HuH-7 (cell line): ENCODE measurements around the gene SCEL.
"Not testable (repeated sequence)": the region's sequence is repeated elsewhere in the genome, so short reads cannot be mapped to it uniquely, and the experiment has no call there.

ENCODE experiments used
- DNase-seq: peaks from one replicate; pipeline ENCODE4 v3.0.0; 2011; ENCODE audit warnings: low spot score

SCEL gene

DNA sequence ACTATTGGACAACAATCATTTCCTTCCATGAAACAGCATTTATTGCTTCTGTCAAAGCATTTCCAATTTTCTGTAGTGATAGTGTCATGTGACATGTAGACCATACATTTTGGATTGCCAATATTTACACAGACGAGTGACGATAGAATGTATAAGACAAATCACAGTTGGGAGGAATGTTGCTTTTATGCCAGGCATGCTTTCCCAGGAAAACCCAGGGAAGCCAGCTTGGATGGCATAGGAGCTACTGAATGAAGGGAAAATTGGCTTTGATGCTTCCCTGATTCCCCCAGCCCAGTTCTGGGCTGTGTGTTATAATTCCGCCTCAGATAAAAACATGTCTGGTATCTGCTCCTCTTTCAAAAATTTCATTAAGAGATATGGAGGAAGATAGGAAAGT lies 22.5 kb downstream of the SCEL start:
- DNase-seq: no peak

DNA sequence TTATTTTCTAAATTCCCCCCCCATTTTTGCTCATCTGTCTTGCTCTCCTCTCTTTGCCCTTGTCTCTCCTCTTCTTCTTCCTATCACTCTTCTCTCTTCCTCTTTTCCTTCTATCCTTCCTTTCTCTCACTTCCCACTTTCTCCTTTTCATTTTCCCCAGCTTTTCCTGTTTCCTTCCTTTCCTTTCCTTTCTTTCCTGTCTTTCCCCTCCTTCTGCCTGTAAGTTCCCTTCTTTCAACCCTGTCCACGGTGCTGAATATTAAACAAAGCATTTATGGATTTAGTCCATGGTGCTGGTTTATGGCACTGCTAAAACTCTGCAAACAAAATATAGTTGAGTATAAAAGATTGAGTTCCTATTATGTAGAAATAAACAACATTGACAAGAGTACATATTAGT lies 27.6 kb downstream of the SCEL start:
- DNase-seq: no peak

DNA sequence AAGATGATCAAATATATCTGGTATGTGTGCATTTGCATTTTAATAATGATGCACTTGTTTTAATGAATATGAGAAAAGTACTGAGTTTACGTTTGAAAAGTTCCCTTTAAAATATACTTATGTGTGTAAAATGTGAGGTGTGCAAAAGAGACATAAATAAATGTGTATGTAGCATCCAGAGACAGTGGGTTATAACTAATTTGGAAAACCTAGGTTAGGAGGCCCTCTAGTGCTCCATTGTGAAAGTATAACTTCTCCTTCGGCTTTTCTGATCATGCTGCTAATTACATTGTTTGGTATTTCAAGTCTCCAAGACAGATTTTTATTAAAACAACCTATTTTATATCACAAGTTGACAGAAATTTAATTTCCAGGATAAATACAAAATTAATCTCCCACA lies 30.1 kb downstream of the SCEL start:
- peak; percentile 6 for DNase-seq

GRCh38 chr13:77571956-77572355 lies 36.5 kb downstream of the SCEL start:
- DNase-seq: no peak

DNA sequence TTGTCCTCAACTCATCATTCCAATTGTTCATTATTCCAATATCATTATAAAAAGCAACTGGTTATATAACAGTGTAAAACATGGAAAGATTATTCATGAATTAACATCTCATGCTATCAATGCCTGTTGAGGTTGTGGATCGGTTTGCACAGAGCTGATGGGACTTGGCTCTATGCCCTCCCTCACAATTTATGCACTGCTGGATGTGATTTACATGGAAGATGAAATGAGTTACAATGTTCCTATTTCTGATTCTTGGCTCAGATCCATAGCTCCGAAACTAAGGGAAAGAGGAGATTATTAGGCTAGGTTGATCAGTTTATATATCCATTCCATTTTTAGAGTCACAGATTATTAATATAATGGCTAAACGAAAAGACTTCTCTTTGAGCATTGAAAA lies 38.6 kb downstream of the SCEL start:
- no peak for DNase-seq

DNA sequence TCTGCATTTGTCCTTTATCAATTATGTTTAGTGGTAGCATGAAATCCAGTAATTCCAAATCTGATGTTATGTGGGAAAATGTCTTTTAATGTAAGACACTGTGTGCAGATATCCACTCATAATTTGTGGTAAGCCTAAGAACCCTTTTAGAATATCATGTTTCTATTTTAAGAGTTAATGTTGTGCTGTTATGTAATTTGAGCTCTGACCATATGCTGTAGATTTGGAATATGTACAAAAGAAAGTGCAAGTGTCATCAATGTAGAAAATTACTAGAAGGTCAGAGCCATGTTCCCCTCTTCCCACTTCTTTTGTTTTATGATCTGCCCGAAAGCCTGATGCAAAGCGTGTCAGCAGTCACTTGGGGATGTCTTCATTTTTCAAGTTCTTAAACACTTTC lies 44.5 kb downstream of the SCEL start:
- DNase-seq: no peak

GRCh38 chr13:77580748-77581147 lies 45.2 kb downstream of the SCEL start:
- DNase-seq: no peak

DNA sequence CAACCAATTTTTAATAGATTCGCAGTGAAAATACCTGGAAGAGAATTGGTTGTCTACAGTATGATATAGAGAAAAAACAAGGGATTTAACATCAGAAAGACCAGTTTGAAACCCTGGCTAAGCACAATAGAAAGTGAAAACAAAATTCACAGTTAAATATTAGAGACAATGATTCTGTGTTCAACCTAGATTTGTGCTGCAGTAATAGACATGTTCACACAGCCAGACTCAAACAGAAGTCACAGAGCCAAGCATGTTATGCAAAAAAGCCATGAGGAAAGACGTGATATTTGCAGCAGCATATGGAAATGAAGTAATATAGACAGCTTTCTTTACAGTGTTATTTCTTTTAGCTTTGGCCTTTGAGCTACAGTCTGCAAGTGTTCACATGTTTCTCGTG lies 48.1 kb downstream of the SCEL start:
- no peak for DNase-seq

GRCh38 chr13:77584106-77584505 lies 48.6 kb downstream of the SCEL start:
- DNase-seq: no peak

GRCh38 chr13:77595166-77595810 lies 59.8 kb downstream of the SCEL start:
- no peak for DNase-seq

DNA sequence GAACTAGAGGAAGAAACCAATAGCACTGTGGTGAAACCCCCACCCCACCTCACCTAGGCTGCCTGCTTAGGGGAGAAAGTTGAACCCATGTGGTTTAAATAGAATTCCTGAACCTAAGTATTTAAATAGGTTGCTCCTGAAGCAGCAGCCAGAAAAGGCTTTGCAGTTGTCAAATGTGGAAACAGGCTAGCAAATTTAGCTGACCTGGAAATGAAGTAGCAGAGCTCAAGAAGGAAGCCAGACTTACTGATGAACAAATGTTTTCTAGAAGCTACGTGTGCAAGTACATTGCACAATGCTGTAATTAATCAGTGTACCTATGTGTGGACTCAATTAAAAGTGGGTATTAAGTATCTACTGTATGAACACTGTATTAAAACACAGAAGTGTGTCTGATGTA lies 61.3 kb downstream of the SCEL start:
- no peak for DNase-seq

DNA sequence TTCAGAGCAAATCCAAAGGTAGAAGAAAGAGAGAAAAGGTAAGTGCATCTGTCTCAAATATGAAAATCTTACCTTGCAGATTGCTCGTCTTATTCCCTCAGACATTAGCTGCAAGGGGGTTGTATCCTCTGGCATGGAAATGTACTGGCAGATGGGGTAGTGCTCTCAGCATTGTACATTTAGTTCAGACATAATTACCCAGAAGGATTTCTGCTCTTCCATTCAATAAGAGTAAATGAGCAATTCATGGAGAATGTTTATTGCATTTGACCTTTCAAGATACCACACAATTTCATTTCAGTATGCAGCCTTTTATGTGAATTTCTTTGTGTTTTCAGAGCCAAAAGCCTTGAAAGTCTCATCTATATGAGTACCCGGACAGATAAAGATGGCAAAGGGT lies 63.8 kb downstream of the SCEL start:
- no peak for DNase-seq

DNA sequence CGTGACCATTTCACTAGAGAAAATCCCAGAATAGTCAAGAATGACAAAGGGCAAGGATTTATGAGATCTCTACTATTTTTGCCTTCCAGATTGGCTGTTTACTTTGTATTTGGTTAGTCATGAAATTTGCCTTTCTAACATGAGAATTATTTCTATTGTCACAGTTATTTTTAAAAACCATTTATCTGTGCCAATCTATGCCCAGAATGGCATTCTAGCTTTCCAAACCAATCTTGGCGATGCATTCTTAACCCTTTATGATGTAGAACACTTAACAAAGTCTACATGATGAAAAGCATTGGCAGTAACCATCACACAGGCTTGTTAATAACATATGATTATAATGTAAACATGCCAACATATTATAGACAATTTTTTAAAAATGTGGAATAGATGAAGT lies 65.2 kb downstream of the SCEL start:
- DNase-seq: no peak

- no peak for DNase-seq
These were observed 75.6 kb downstream of the SCEL start for GRCh38 chr13:77611068-77611467.

DNA sequence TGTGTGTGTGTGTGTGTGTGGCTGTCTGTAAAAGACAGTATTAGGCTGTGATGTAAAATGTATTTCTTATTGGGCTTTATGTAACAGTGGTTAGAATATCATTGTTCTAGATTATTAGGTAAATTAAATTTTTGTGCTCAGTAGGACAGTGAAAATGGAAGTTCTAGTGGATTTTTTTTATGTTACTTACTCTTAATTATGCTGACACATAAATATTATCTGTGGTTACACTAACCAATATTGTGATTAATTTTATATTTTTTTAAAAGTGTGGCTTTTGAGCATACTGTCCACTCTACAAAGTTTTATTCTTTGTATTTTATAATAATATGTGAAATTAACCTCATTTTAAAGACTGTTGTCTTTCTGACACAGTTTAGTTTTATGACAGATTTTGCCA lies 80.5 kb downstream of the SCEL start:
- DNase-seq: no peak

- DNase-seq: no peak
These were observed 84.1 kb downstream of the SCEL start for GRCh38 chr13:77619655-77620054.

- DNase-seq: no peak
These were observed 84.6 kb downstream of the SCEL start for GRCh38 chr13:77620138-77620537.

GRCh38 chr13:77623806-77624205 lies 88.3 kb downstream of the SCEL start:
- DNase-seq: no peak

- no peak for DNase-seq
These were observed 92.7 kb downstream of the SCEL start for GRCh38 chr13:77628170-77628569.

DNA sequence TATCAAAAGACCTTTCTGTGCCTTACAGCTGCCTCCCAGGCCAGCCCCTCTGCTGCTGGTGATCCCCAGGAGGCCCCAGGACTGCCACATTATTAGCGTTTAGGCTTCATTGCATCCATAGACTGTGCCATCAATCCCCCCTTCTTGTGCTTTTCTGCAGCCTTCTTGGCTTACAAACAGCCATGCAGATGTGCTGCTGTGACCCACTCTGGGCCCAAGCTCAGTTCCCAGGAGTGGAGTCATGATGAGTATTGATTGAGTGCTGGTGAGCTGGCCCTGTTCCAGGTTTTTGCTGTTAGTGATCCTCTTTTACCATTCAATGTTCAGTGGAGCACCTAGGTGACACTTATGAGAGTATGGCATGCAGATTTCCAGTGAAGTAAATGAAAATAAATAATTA lies 102.1 kb downstream of the SCEL start:
- no peak for DNase-seq

GRCh38 chr13:77650409-77650808 lies 114.9 kb downstream of the SCEL start:
- no peak for DNase-seq

DNA sequence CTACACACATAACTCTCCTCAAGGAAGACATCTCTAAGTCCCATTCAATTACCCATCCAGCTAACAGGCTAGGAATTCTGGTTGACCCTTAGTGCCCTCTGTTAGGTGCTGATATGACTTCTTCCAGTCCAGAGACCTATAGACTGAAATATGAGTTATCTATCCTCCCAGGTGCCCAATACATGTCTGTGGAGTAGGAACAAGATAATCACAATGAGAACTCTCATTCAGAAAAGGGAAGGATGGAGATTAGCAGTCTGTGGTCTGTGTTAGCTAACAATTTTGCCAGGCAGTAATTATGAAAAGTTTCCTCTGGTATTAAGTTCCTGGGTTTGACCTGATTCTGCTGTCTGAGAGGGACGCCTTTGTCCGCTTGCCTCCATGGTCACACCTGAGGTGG lies 117.8 kb downstream of the SCEL start:
- no peak for DNase-seq

- DNase-seq: not testable (repeated sequence)
These were observed 124.5 kb downstream of the SCEL start for GRCh38 chr13:77660016-77660415.

GRCh38 chr13:77660841-77661250 lies 125.3 kb downstream of the SCEL start:
- no peak for DNase-seq

GRCh38 chr13:77662301-77662700 lies 126.8 kb downstream of the SCEL start:
- DNase-seq: not testable (repeated sequence)
